GM06990 (cell line): Measurements from ENCODE around the gene CCM2L.

Source experiments
- DNase-seq: peaks from one replicate; pipeline ENCODE4 v3.0.0-alpha.2; 2011; ENCODE audit not compliant: insufficient read length; ENCODE audit errors: extremely low read depth
- H3K27me3 ChIP-seq: replicated peaks from 2 replicates; pipeline ENCODE4 v1.6.0; 2011; ENCODE audit warnings: low read length; ENCODE audit not compliant: control insufficient read depth, insufficient read depth
- H3K36me3 ChIP-seq: 2 replicates; pipeline ENCODE4 v1.5.1; 2011; ENCODE audit warnings: low read length; ENCODE audit not compliant: control insufficient read depth, insufficient read depth
- H3K4me3 ChIP-seq: replicated peaks from 2 replicates; pipeline ENCODE4 v1.5.1; 2011; ENCODE audit warnings: low read depth, mild to moderate bottlenecking, control low read depth, low read length
- CTCF ChIP-seq: IDR thresholded peaks from 2 replicates; pipeline ENCODE4 v1.5.1; 2011; ENCODE audit warnings: low read length, control low read depth, mild to moderate bottlenecking, inconsistent platforms; ENCODE audit not compliant: insufficient read depth, poor library complexity, severe bottlenecking

CCM2L gene

DNA sequence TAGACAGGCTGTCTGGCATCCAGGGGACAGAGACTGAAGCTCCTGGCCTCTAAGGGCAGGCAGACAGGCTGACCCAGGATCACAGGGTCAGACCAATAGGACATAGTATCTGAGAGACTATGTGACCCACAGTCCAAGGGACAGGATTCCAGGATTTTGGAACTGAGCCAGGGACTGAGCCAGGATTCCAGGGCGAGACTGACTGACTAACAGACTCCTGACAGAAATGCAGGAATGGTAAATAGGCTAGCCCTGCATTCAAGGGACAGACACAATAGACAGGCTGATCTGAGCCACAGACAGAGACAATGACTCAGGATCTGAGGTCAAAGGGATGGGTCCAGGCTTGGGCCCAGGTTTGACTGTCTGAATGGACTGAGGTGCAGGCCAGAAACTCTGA lies 22.5 kb upstream of the CCM2L start:
- no peak for DNase-seq
- Histone ChIP-seq H3K27me3 (no peaks in the 10 kb centered on the region), H3K4me3 (no peak overlapping the region), H3K36me3 (no peaks in the 10 kb centered on the region)
- no peak for TF ChIP-seq CTCF

- Histone ChIP-seq H3K36me3 (no peaks in the 10 kb centered on the region), H3K27me3 (no peaks in the 10 kb centered on the region; the same call in 1 of the 2 replicates), H3K4me3 (no peak overlapping the region)
- no peak for DNase-seq
- no peak for TF ChIP-seq CTCF
These were observed 21.7 kb upstream of the CCM2L start for GRCh38 chr20:31988430-31989015.

DNA sequence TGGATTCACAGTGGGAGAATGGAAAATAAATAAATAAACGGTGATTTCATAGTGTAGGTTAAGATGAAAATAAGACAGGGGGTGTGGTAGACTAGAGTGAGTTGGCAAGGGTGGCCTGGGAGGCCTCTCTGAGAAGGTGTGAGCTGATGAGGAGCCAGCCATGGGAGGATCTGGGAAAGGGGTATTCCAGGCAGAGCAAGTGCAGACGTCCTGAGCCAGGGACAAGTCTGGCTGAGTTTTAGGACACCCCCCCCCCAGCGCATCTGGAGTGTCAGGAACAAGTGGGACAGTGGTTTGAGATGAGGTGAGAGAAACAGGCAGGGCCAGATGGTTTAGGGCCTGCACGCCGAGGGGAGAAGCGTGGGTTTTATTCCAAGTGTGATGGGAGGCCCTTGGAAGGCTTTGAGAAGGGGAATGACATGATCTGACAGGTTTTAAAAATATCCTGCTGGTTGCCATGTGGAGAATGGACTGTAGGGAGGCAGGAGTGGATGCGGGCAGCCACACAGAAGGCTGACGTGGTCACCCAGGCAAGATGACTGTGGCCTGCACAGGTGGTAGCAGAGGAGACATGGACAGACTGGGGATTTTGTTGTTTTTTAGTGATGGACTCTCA lies 21.1 kb upstream of the CCM2L start:
- DNase-seq = no peak
- Histone ChIP-seq H3K4me3 (no peak overlapping the region), H3K36me3 (no peaks in the 10 kb centered on the region), H3K27me3 (peaks cover 3% of the 10 kb centered on the region)
- TF ChIP-seq CTCF = no peak

GRCh38 chr20:31990641-31991338 lies 19.4 kb upstream of the CCM2L start:
- no peak overlapping the region for H3K4me3 ChIP-seq
- no peak for DNase-seq
- TF ChIP-seq CTCF = no peak

DNA sequence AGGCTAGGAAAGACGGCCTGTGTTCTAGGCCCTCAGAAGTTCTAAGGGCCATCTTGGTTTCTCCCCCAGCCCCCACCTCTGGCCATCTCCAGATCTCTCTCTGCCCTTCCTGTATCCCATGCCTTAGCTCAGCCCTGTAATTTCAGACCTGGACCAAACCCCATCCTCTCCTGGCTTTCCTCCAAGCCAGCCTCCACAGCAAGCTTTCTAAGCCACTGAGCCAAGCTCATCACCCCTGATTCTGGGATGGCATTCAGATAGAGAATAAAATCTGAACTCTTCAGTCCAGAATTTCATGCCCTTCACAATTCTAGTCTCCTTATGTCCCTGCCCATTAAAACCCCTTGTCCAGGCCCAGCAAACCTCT lies 18.9 kb upstream of the CCM2L start:
- no peak for TF ChIP-seq CTCF
- Histone ChIP-seq H3K27me3 (peaks cover 3% of the 10 kb centered on the region), H3K36me3 (no peaks in the 10 kb centered on the region), H3K4me3 (no peak overlapping the region)
- DNase-seq = no peak

More at GRCh38 chr20:31990641-31991338, 19.4 kb upstream of the CCM2L start:
- Histone ChIP-seq H3K36me3 (no peaks in the 10 kb centered on the region), H3K27me3 (peaks cover 3% of the 10 kb centered on the region)
